ENCODE data around the gene IMMP2L.

DNA sequence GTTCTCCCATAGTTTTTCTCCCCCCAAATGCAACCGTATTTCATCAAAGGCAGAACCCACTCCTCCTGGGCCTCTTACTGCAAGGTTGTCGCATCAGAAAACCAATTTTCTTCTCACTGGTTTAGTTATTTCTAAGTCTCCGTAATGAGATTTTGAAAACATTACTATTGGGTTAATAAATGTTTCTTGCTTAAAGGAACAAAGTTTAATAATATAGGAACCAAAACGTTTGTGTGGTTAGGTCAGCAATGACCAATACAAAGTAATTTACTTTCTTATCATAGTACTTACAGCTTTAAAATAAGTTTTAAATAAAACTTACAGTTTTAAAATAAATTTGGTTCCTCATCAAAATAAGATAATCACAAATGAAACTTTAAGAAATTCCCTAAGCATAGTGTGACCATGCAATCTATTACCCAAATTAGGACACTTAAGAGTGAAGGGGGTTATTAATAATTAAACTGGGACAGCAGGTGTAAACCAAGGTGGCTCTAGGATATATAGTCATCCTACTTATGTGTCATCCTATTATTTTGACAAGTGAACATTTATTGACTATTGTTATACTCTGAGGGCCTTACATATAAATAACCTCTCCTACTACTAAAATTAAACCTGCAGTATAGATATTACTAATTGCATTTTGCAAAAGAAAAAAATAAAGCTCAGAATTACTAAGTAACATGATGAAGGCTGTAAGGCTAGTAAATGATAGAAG lies 886.7 kb downstream of the IMMP2L start:
- TF ChIP-seq, protein P1, sequence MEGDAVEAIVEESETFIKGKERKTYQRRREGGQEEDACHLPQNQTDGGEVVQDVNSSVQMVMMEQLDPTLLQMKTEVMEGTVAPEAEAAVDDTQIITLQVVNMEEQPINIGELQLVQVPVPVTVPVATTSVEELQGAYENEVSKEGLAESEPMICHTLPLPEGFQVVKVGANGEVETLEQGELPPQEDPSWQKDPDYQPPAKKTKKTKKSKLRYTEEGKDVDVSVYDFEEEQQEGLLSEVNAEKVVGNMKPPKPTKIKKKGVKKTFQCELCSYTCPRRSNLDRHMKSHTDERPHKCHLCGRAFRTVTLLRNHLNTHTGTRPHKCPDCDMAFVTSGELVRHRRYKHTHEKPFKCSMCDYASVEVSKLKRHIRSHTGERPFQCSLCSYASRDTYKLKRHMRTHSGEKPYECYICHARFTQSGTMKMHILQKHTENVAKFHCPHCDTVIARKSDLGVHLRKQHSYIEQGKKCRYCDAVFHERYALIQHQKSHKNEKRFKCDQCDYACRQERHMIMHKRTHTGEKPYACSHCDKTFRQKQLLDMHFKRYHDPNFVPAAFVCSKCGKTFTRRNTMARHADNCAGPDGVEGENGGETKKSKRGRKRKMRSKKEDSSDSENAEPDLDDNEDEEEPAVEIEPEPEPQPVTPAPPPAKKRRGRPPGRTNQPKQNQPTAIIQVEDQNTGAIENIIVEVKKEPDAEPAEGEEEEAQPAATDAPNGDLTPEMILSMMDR (IDR thresholded peaks at IDR 0.05), result no peak
- TF ChIP-seq POLR2AphosphoS5 (IDR thresholded peaks at IDR 0.05; ENCODE audit: low read depth, low read length) (no peak), TCF7L2 (IDR thresholded peaks at IDR 0.05; ENCODE audit: low read depth, low read length) (no peak), SIN3A (IDR thresholded peaks at IDR 0.05; ENCODE audit: borderline replicate concordance, insufficient read depth, low read depth, low read length) (no peak)
- TF ChIP-seq, protein P2, sequence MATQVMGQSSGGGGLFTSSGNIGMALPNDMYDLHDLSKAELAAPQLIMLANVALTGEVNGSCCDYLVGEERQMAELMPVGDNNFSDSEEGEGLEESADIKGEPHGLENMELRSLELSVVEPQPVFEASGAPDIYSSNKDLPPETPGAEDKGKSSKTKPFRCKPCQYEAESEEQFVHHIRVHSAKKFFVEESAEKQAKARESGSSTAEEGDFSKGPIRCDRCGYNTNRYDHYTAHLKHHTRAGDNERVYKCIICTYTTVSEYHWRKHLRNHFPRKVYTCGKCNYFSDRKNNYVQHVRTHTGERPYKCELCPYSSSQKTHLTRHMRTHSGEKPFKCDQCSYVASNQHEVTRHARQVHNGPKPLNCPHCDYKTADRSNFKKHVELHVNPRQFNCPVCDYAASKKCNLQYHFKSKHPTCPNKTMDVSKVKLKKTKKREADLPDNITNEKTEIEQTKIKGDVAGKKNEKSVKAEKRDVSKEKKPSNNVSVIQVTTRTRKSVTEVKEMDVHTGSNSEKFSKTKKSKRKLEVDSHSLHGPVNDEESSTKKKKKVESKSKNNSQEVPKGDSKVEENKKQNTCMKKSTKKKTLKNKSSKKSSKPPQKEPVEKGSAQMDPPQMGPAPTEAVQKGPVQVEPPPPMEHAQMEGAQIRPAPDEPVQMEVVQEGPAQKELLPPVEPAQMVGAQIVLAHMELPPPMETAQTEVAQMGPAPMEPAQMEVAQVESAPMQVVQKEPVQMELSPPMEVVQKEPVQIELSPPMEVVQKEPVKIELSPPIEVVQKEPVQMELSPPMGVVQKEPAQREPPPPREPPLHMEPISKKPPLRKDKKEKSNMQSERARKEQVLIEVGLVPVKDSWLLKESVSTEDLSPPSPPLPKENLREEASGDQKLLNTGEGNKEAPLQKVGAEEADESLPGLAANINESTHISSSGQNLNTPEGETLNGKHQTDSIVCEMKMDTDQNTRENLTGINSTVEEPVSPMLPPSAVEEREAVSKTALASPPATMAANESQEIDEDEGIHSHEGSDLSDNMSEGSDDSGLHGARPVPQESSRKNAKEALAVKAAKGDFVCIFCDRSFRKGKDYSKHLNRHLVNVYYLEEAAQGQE (IDR thresholded peaks at IDR 0.05; ENCODE audit: insufficient read depth in 1 of 2, low read depth in 2 of 2, low read length in 1 of 2), result no peak
